CD4-positive, alpha-beta memory T cell (primary cell): Measurements from ENCODE around the gene VEGFB. TPM values are rescaled to one million over a fixed set of nuclear protein-coding genes. Genes with fewer than 3 reads are reported as not detected.
A peak's percentile ranks its signal among the peaks of the same experiment; 100 is the strongest.

Source experiments
- CTCF ChIA-PET: fragments of 350-600 bp; sonication (Branson Sonifier 250); formaldehyde crosslinking; loops from one replicate; lab custom pipeline; 2021; ENCODE audit warnings: inconsistent platforms; ENCODE audit not compliant: partially characterized antibody; lab: Charles Lee
- POLR2A ChIA-PET: fragments of 350-600 bp; sonication (Branson Sonifier 250); formaldehyde crosslinking; loops from one replicate; lab custom pipeline; 2021; ENCODE audit not compliant: partially characterized antibody; lab: Charles Lee
- DNase-seq, 5 donors: peaks; one replicate each; pipeline versions ENCODE4 v3.0.0 to v3.0.0-alpha.2; 2020 to 2022; ENCODE audit warnings: mixed read lengths in 1 of 5
- H3K27ac ChIP-seq: one replicate; pipeline ENCODE4 v1.7.0; 2013; ENCODE audit warnings: low read depth, low read length
- H3K27me3 ChIP-seq: 2 replicates; pipeline ENCODE4 v1.7.0; 2013; ENCODE audit warnings: mild to moderate bottlenecking, low read length, moderate library complexity; ENCODE audit not compliant: insufficient read depth
- H3K36me3 ChIP-seq: 2 replicates; pipeline ENCODE4 v1.7.0; 2013; ENCODE audit warnings: mild to moderate bottlenecking, low read length, moderate library complexity; ENCODE audit not compliant: insufficient read depth
- H3K4me1 ChIP-seq: 2 replicates; pipeline ENCODE4 v1.7.0; 2013; ENCODE audit warnings: mild to moderate bottlenecking, low read length, moderate library complexity; ENCODE audit not compliant: insufficient read depth
- H3K4me3 ChIP-seq, 2 donors: one replicate each; pipeline ENCODE4 v1.7.0; 2013; ENCODE audit warnings: low read length in 2 of 2, mild to moderate bottlenecking in 1 of 2
- H3K9me3 ChIP-seq, 2 donors: one replicate each; pipeline ENCODE4 v1.7.0; 2013; ENCODE audit warnings: low read length in 2 of 2, control low read depth in 1 of 2; ENCODE audit not compliant: control insufficient read depth in 1 of 2
- H3K27ac Mint-ChIP-seq, 7 donors: one replicate each; pipeline ENCODE4 v1.8.0; 2020 to 2021; ENCODE audit warnings: mixed read lengths in 7 of 7, mild to moderate bottlenecking in 6 of 7, inconsistent platforms in 3 of 7, moderate library complexity in 3 of 7
- H3K27me3 Mint-ChIP-seq, 2 donors: one replicate each; pipeline ENCODE4 v1.8.0; 2020 to 2021; ENCODE audit warnings: mixed read lengths in 2 of 2
- H3K36me3 Mint-ChIP-seq, 2 donors: one replicate each; pipeline ENCODE4 v1.8.0; 2020 to 2021; ENCODE audit warnings: mixed read lengths in 2 of 2, inconsistent platforms in 1 of 2, mild to moderate bottlenecking in 1 of 2
- H3K4me1 Mint-ChIP-seq, 4 donors: one replicate each; pipeline ENCODE4 v1.8.0; 2020 to 2021; ENCODE audit warnings: mixed read lengths in 4 of 4, mild to moderate bottlenecking in 1 of 4
- H3K4me3 Mint-ChIP-seq, 8 donors: one replicate each; pipeline ENCODE4 v1.8.0; 2020 to 2021; ENCODE audit warnings: mixed read lengths in 8 of 8, mild to moderate bottlenecking in 7 of 8, moderate library complexity in 6 of 8, inconsistent platforms in 3 of 8
- H3K9me3 Mint-ChIP-seq, 8 donors: one replicate each; pipeline ENCODE4 v1.8.0; 2020 to 2021; ENCODE audit warnings: mixed read lengths in 8 of 8, mild to moderate bottlenecking in 5 of 8, inconsistent platforms in 3 of 8, moderate library complexity in 1 of 8
- intact Hi-C: fragments of 100-400 bp; cut with micrococcal nuclease; formaldehyde crosslinking; loops from one replicate; pipeline ENCODE4 v1.15.1; 2023
- polyA plus RNA-seq, 2 donors: library from polyadenylated mRNA; unstranded; fragments of 300-500 nt; fragmentation: Illumina TruSeq; gene quantifications; one replicate each; pipeline ENCODE4 v1.2.3, GENCODE V29; 2021
- total RNA-seq, 2 experiments: library from RNA; stranded (reverse); gene quantifications; one replicate each; pipeline ENCODE4 v1.2.3, GENCODE V29; 2021

Gene VEGFB
- total and polyA plus RNA-seq, 4 experiments from 2014 or later = 2.3 to 97.3 (median 59.5) TPM

- ChIA-PET POLR2A (interaction anchor here (1.0 to 1.6 kb wide), 2 partner anchors 10 to 53 kb away, joined by 3 to 7 read pairs; partner anchors contain the start of gene FERMT3), CTCF (interaction anchor here (0.8 to 1.9 kb wide), 2 partner anchors 9 to 11 kb away, joined by 3 to 5 read pairs; partner anchors contain the start of gene PLCB3)
- H3K36me3 ChIP-seq = peaks cover 8% of the 10 kb centered on the region
- Mint-ChIP-seq H3K27ac (peak overlapping the region in 2 of 7 donors; percentile 12 to 37), H3K36me3 (peaks cover 10 to 13% of the 10 kb centered on the region in 2 donors), H3K27me3 (no peaks in the 10 kb centered on the region), H3K4me1 (peaks cover 1 to 8% (median 5%) of the 10 kb centered on the region in 4 donors), H3K9me3 (no peaks in the 10 kb centered on the region), H3K4me3 (no peak overlapping the region)
- DNase-seq = no peak
- no peaks in the 10 kb centered on the region for H3K27me3 ChIP-seq
- no peak overlapping the region for H3K27ac ChIP-seq
- intact Hi-C loops = no loop called here
- H3K4me1 ChIP-seq = no peaks in the 10 kb centered on the region
- H3K9me3 ChIP-seq = no peaks in the 10 kb centered on the region
- H3K4me3 ChIP-seq = no peak overlapping the region
Measured at GRCh38 chr11:64260147-64260708, 25.8 kb downstream of the VEGFB start.

- Histone ChIP-seq H3K36me3 (peaks cover 5% of the 10 kb centered on the region), H3K4me3 (no peak overlapping the region), H3K4me1 (no peaks in the 10 kb centered on the region), H3K27ac (no peak overlapping the region), H3K9me3 (no peaks in the 10 kb centered on the region), H3K27me3 (no peaks in the 10 kb centered on the region)
- CTCF ChIA-PET = interaction anchor here (1.6 to 1.9 kb wide), 2 partner anchors 10 to 43 kb away, joined by 4 to 5 read pairs; partner anchors contain the start of gene PLCB3
- POLR2A ChIA-PET = interaction anchor here (1.6 kb wide), 1 partner anchor 8 kb away, joined by 7 read pairs; no protein-coding TSS in a partner anchor
- Mint-ChIP-seq H3K27ac (no peak overlapping the region), H3K4me3 (no peak overlapping the region), H3K4me1 (peaks cover 1 to 8% (median 5%) of the 10 kb centered on the region in 4 donors), H3K27me3 (no peaks in the 10 kb centered on the region), H3K36me3 (peaks cover 10 to 12% of the 10 kb centered on the region in 2 donors), H3K9me3 (no peaks in the 10 kb centered on the region)
- intact Hi-C loops = no loop called here
- no peak for DNase-seq
Measured at GRCh38 chr11:64261556-64262080, 27.2 kb downstream of the VEGFB start.

GRCh38 chr11:64262271-64263002 lies 28.1 kb downstream of the VEGFB start:
- no peak overlapping the region for H3K27ac Mint-ChIP-seq
- CTCF ChIA-PET = interaction anchor here (0.8 to 3.6 kb wide), 5 partner anchors 8 to 42 kb away, joined by 3 to 16 read pairs (median 4); partner anchors contain the start of gene PLCB3
- peaks cover 5% of the 10 kb centered on the region for H3K36me3 ChIP-seq
- POLR2A ChIA-PET = no interaction called here
- no peak for DNase-seq
- no peak overlapping the region for H3K4me3 Mint-ChIP-seq
- H3K27ac ChIP-seq = no peak overlapping the region
- H3K4me3 ChIP-seq = no peak overlapping the region
- H3K9me3 ChIP-seq = no peaks in the 10 kb centered on the region
- no peaks in the 10 kb centered on the region for H3K4me1 ChIP-seq
- H3K27me3 ChIP-seq = no peaks in the 10 kb centered on the region
- H3K27me3 Mint-ChIP-seq = no peaks in the 10 kb centered on the region
- intact Hi-C loops = no loop called here
- H3K36me3 Mint-ChIP-seq = peaks cover 10% of the 10 kb centered on the region in 2 donors
- no peaks in the 10 kb centered on the region for H3K9me3 Mint-ChIP-seq
- peaks cover 1 to 8% (median 5%) of the 10 kb centered on the region in 4 donors for H3K4me1 Mint-ChIP-seq

GRCh38 chr11:64263021-64263946 lies 28.9 kb downstream of the VEGFB start:
- Mint-ChIP-seq H3K4me3 (peak overlapping the region in 1 of 8 donors; percentile 45), H3K36me3 (peaks cover 6 to 10% of the 10 kb centered on the region in 2 donors), H3K27me3 (no peaks in the 10 kb centered on the region), H3K9me3 (no peaks in the 10 kb centered on the region), H3K4me1 (peaks cover 2 to 14% (median 8%) of the 10 kb centered on the region in 4 donors), H3K27ac (peak overlapping the region in 1 of 7 donors; percentile 60)
- Histone ChIP-seq H3K4me3 (no peak overlapping the region), H3K27me3 (no peaks in the 10 kb centered on the region), H3K9me3 (no peaks in the 10 kb centered on the region), H3K4me1 (peaks cover 6% of the 10 kb centered on the region), H3K36me3 (peaks cover 5% of the 10 kb centered on the region), H3K27ac (no peak overlapping the region)
- ChIA-PET POLR2A (interaction anchor here (1.9 kb wide), 1 partner anchor 58 kb away, joined by 8 read pairs; the partner anchor contains the start of gene FERMT3), CTCF (interaction anchor here (0.6 to 3.6 kb wide), 6 partner anchors 9 to 627 kb away, joined by 3 to 16 read pairs (median 4); partner anchors contain the start of gene PLCB3)
- DNase-seq = no peak
- intact Hi-C loops = no loop called here

- Mint-ChIP-seq H3K27ac (no peak overlapping the region), H3K4me1 (peaks cover 6 to 20% (median 13%) of the 10 kb centered on the region in 4 donors), H3K9me3 (no peaks in the 10 kb centered on the region), H3K36me3 (peaks cover 8 to 10% of the 10 kb centered on the region in 2 donors), H3K4me3 (no peak overlapping the region), H3K27me3 (no peaks in the 10 kb centered on the region)
- H3K4me1 ChIP-seq = peaks cover 13% of the 10 kb centered on the region
- no peaks in the 10 kb centered on the region for H3K9me3 ChIP-seq
- CTCF ChIA-PET = interaction anchor here (0.6 to 3.6 kb wide), 4 partner anchors 13 to 626 kb away, joined by 4 to 16 read pairs (median 6); partner anchors contain the start of gene PLCB3
- no peak overlapping the region for H3K4me3 ChIP-seq
- DNase-seq = no peak
- no peaks in the 10 kb centered on the region for H3K27me3 ChIP-seq
- H3K36me3 ChIP-seq = peaks cover 5% of the 10 kb centered on the region
- POLR2A ChIA-PET = interaction anchor here (1.3 to 1.9 kb wide), 2 partner anchors 38 to 58 kb away, joined by 3 to 8 read pairs; partner anchors contain the start of genes FERMT3, NUDT22 and TRPT1
- intact Hi-C loops = no loop called here
- H3K27ac ChIP-seq = no peak overlapping the region
Measured at GRCh38 chr11:64263947-64264317, 29.5 kb downstream of the VEGFB start.

GRCh38 chr11:64264371-64264852 lies 30.0 kb downstream of the VEGFB start:
- Histone ChIP-seq H3K27ac (no peak overlapping the region), H3K36me3 (peaks cover 5% of the 10 kb centered on the region), H3K27me3 (no peaks in the 10 kb centered on the region), H3K9me3 (no peaks in the 10 kb centered on the region), H3K4me1 (peaks cover 15% of the 10 kb centered on the region), H3K4me3 (no peak overlapping the region)
- no peak for DNase-seq
- Mint-ChIP-seq H3K9me3 (no peaks in the 10 kb centered on the region), H3K27ac (no peak overlapping the region), H3K27me3 (no peaks in the 10 kb centered on the region), H3K4me1 (peaks cover 8 to 22% (median 14%) of the 10 kb centered on the region in 4 donors), H3K36me3 (peaks cover 7 to 8% of the 10 kb centered on the region in 2 donors), H3K4me3 (no peak overlapping the region)
- POLR2A ChIA-PET = interaction anchor here (1.3 to 1.9 kb wide), 4 partner anchors 18 to 59 kb away, joined by 3 to 8 read pairs (median 4); partner anchors contain the start of genes FERMT3, NUDT22, PPP1R14B and PRDX5
- intact Hi-C loops = no loop called here
- CTCF ChIA-PET = interaction anchor here (0.6 to 3.6 kb wide), 6 partner anchors 13 to 626 kb away, joined by 3 to 16 read pairs (median 4); partner anchors contain the start of gene PLCB3
